Omental fat pad (tissue), 4 donors: ENCODE results near the gene MEGF6. TPM values are rescaled to one million over a fixed set of nuclear protein-coding genes. Genes with fewer than 3 reads are reported as not detected.
"Not testable (repeated sequence)": the region's sequence is repeated elsewhere in the genome, so short reads cannot be mapped to it uniquely, and the experiment has no call there.

ENCODE experiments used
- ATAC-seq: fragments of 150-250 bp; one replicate; pipeline ENCODE4 v1.9.1; 2016; ENCODE audit warnings: mild to moderate bottlenecking, moderate library complexity; ENCODE audit not compliant: low FRiP score
- DNase-seq: peaks from one replicate; pipeline ENCODE4 v3.0.0-alpha.2; 2019; ENCODE audit warnings: low spot score
- CTCF ChIP-seq, 3 donors: fragments of 450-650 bp; IDR thresholded peaks; one replicate each; pipeline ENCODE4 v1.5.1; 2016 to 2017; ENCODE audit warnings: antibody characterized with exemption in 3 of 3, mild to moderate bottlenecking in 3 of 3, moderate library complexity in 2 of 3
- total RNA-seq, 4 donors: library from RNA; depleted of rRNA; stranded (reverse); fragments of >200 nt; gene quantifications; one replicate each; pipeline ENCODE4 v1.1.0, GENCODE V29; 2016

Gene MEGF6
- total RNA-seq, 4 donors from 2014 or later = 13.2 to 60.1 (median 21.9) TPM

- DNase-seq = no peak
- TF ChIP-seq CTCF (IDR thresholded peaks at IDR 0.05) = no peak
- no peak for ATAC-seq
Observed at GRCh38 chr1:3590951-3591865, 20.1 kb downstream of the MEGF6 start.

- ATAC-seq (no peak), DNase-seq (no peak)
- TF ChIP-seq CTCF (IDR thresholded peaks at IDR 0.05) = no peak
Observed at GRCh38 chr1:3590139-3590763, 21.1 kb downstream of the MEGF6 start.

GRCh38 chr1:3588395-3588794 is 22.9 kb downstream of the MEGF6 start:
- DNase-seq = no peak
- ATAC-seq = no peak
- no peak for TF ChIP-seq CTCF (IDR thresholded peaks at IDR 0.05)

- ATAC-seq = no peak
- no peak for DNase-seq
- TF ChIP-seq CTCF (IDR thresholded peaks at IDR 0.05) = no peak
Observed at GRCh38 chr1:3586986-3587759, 24.1 kb downstream of the MEGF6 start.

GRCh38 chr1:3585940-3586568 is 25.3 kb downstream of the MEGF6 start:
- ATAC-seq (no peak), DNase-seq (no peak)
- TF ChIP-seq CTCF (IDR thresholded peaks at IDR 0.05) = no peak

- DNase-seq, ATAC-seq: not testable (repeated sequence)
Observed at GRCh38 chr1:3585353-3585868, 25.9 kb downstream of the MEGF6 start.
